ENCODE results near the gene CRADD. TPM values are rescaled to one million over a fixed set of nuclear protein-coding genes. Genes with fewer than 3 reads are reported as not detected.

CRADD gene
- total RNA-seq, 1 donor from 2014 or later, result 14.7 TPM

DNA sequence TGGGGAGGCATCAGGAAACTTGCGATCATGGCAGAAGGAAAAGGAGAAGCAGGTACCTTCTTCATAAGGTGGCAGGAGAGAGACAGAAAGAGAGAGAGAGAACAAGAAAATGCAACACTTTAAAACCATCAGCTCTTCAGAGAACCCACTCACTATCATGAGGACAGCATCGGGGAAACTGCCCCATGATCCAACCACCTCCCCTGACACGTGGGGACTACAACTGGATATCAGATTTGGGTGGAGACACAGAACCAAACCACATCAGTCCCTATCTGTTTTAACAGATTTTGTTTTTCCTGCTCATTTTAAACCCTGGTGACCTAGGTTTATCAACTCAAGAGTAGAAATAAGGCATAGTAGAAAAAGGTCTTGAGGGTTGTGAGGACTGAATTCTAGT is 261.1 kb downstream of the CRADD start:
- no peak for DNase-seq (ENCODE audit: low read depth)

GRCh38 chr12:93938931-93939330 is 261.8 kb downstream of the CRADD start:
- no peak for DNase-seq (ENCODE audit: low read depth)

- no peak for DNase-seq (ENCODE audit: low read depth)
Observed at GRCh38 chr12:93939641-93940325, 262.6 kb downstream of the CRADD start.

GRCh38 chr12:93943780-93944179 is 266.6 kb downstream of the CRADD start:
- peak; percentile 79 for DNase-seq (ENCODE audit: low read depth)

GRCh38 chr12:93944201-93944600 is 267.0 kb downstream of the CRADD start:
- peak; percentile 48 for DNase-seq (ENCODE audit: low read depth)

Other genes starting within 250 kb of the CRADD start
- 58.4 and 72.9 TPM in 2 replicates for gene UBE2N, start 235.4 kb upstream of the CRADD start, total RNA-seq
- gene MRPL42, start 209.9 kb upstream of the CRADD start, total RNA-seq, result 137 and 139 TPM in 2 replicates
- 6.5 and 36.1 TPM in 2 replicates for gene SOCS2, start 104.7 kb upstream of the CRADD start, total RNA-seq